Measurements from ENCODE around the gene FXYD6. TPM values are rescaled to one million over a fixed set of nuclear protein-coding genes. Genes with fewer than 3 reads are reported as not detected.

The FXYD6 gene
- total and polyA plus RNA-seq, 8 donors, result 12.7 to 187 (median 40.6) TPM

DNA sequence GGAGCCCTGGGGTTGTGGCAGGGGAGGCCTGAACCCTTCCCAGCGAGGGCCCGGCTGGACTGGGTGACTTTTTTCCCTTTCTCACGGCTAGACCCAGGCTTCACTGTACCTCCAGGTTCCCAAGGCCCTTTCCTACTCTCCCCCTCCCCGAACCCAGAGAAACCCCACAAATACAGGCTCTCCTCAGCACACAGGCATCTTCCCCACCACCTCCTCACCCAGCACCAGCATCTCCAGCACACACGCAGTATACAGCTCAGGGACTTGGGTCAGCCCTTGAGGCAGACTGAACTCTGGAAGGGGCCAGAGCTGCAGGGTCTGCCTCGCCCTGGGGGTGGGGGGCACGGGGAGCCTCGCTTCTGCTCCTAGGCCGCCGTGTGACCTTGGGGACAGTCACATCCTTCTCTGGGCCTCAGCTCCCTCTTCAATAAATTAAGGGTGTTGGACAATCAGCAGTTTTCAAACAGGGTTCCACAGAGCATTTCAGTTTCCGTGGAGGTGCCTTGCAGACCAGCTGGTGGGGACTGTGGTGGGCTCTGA, 48.2 kb upstream of the FXYD6 start:
- no peak for DNase-seq

DNA sequence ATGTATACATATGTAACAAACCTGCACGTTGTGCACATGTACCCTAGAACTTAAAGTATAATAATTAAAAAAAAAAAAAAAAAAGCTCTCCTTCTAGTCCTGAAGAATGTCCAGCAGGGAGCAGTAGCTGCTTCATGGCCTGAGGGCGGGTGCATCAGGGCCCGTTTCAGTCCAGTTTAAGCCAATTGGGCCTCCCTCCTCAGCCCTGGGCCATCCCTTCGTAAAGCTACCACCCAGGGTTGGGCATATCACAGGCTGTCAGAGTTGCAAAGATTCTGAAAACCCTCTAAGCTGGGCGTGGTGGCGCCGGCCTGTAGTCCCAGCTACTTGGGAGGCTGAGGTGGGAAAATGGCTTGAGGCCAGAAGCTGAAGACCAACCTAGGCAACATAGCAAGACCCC, 47.3 kb upstream of the FXYD6 start:
- Histone ChIP-seq H3K4me3 (no peak overlapping the region), H3K9me3 (no peaks in the 10 kb centered on the region), H3K27ac (no peak overlapping the region), H3K27me3 (peaks cover 0 to 8% (median 0%) of the 10 kb centered on the region in 3 donors), H3K36me3 (no peaks in the 10 kb centered on the region), H3K4me1 (peaks cover 0 to 2% (median 0%) of the 10 kb centered on the region in 4 donors)
- intact Hi-C loops (cut with DNase I; ENCODE audit: low total_unique reads), result no loop called here
- 81 to 96% (median 86%) methylated on average over 6 to 7 of the region's 7 CpGs for WGBS, 5 donors
- no peak for DNase-seq
- TF ChIP-seq, protein P1, sequence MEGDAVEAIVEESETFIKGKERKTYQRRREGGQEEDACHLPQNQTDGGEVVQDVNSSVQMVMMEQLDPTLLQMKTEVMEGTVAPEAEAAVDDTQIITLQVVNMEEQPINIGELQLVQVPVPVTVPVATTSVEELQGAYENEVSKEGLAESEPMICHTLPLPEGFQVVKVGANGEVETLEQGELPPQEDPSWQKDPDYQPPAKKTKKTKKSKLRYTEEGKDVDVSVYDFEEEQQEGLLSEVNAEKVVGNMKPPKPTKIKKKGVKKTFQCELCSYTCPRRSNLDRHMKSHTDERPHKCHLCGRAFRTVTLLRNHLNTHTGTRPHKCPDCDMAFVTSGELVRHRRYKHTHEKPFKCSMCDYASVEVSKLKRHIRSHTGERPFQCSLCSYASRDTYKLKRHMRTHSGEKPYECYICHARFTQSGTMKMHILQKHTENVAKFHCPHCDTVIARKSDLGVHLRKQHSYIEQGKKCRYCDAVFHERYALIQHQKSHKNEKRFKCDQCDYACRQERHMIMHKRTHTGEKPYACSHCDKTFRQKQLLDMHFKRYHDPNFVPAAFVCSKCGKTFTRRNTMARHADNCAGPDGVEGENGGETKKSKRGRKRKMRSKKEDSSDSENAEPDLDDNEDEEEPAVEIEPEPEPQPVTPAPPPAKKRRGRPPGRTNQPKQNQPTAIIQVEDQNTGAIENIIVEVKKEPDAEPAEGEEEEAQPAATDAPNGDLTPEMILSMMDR (IDR thresholded peaks at IDR 0.05), result no peak
- TF ChIP-seq POLR2A (IDR thresholded peaks at IDR 0.05) (no peak), POLR2AphosphoS5 (IDR thresholded peaks at IDR 0.05) (no peak), EP300 (IDR thresholded peaks at IDR 0.05) (no peak)

More for the DNA sequence above, 48.2 kb upstream of the FXYD6 start:
- 72 to 85% (median 84%) methylated on average over 10 to 11 of the region's 11 CpGs for WGBS, 5 donors
- no peak for TF ChIP-seq POLR2AphosphoS5 (IDR thresholded peaks at IDR 0.05)
- TF ChIP-seq EP300 (IDR thresholded peaks at IDR 0.05), result no peak
- TF ChIP-seq, protein P1 (IDR thresholded peaks at IDR 0.05), result no peak
- no peak for TF ChIP-seq POLR2A (IDR thresholded peaks at IDR 0.05)
- H3K9me3 ChIP-seq, result no peaks in the 10 kb centered on the region
- no peak overlapping the region for H3K4me3 ChIP-seq
- peaks cover 0 to 11% (median 0%) of the 10 kb centered on the region in 4 donors for H3K4me1 ChIP-seq
- H3K27me3 ChIP-seq, result peaks cover 0 to 9% (median 4%) of the 10 kb centered on the region in 3 donors
- H3K36me3 ChIP-seq, result no peaks in the 10 kb centered on the region
- intact Hi-C loops (cut with DNase I; ENCODE audit: low total_unique reads), result no loop called here
- H3K27ac ChIP-seq, result no peak overlapping the region

DNA sequence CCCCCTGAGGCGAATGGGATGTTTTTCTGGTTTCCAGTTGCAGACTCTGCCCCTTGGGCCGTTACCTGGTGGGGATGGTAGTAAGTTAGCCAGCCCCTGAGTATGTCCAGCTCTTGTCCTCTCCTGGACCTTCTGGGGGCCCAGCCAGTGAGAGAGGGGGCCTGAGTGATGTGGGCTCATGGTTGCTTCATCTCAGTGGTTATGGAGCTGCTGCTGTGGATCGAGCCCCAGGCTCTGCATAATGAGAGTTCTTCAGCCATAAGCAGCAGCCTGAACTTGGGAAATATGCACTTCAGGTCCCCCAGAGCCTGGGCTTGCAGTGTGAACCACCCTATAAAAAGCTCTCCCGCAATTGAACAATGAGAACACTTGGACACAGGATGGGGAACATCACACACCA, 46.8 kb upstream of the FXYD6 start:
- H3K27ac ChIP-seq, result no peak overlapping the region
- H3K9me3 ChIP-seq, result no peaks in the 10 kb centered on the region
- H3K4me1 ChIP-seq, result no peaks in the 10 kb centered on the region
- no peak overlapping the region for H3K4me3 ChIP-seq
- WGBS, 5 donors, result 87 to 97% (median 92%) methylated on average over 4 of the region's 4 CpGs
- peaks cover 0 to 6% (median 0%) of the 10 kb centered on the region in 3 donors for H3K27me3 ChIP-seq
- DNase-seq, result no peak
- intact Hi-C loops (cut with DNase I; ENCODE audit: low total_unique reads), result no loop called here
- no peaks in the 10 kb centered on the region for H3K36me3 ChIP-seq
- no peak for TF ChIP-seq EP300 (IDR thresholded peaks at IDR 0.05)
- no peak for TF ChIP-seq POLR2AphosphoS5 (IDR thresholded peaks at IDR 0.05)

DNA sequence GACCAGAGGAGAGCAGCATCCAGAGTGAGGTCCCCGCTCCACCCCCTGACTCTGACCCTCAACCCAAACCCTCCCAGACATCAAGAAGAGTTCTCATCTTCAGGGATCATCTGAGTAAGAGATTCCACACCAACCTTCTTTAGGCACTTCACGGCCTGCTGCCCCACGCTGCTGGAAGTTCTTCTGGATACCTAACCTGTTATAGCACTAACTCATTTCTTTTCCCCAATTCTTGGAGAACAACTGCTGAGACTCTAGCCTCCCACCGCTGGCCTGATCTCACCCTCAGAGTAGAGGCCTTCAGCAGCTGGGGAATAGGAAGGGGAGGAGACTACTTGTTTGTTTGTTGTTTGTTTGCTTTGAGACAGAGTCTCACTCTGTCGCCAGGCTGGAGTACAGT, 45.4 kb upstream of the FXYD6 start:
- Histone ChIP-seq H3K9me3 (no peaks in the 10 kb centered on the region), H3K4me3 (no peak overlapping the region), H3K36me3 (no peaks in the 10 kb centered on the region), H3K27me3 (peaks cover 0 to 6% (median 0%) of the 10 kb centered on the region in 3 donors), H3K4me1 (no peaks in the 10 kb centered on the region), H3K27ac (no peak overlapping the region)
- 88 to 93% (median 91%) methylated on average over 5 of the region's 5 CpGs for WGBS, 5 donors
- intact Hi-C loops (cut with DNase I; ENCODE audit: low total_unique reads), result no loop called here
- DNase-seq, result no peak
- TF ChIP-seq EP300 (IDR thresholded peaks at IDR 0.05) (no peak), POLR2AphosphoS5 (IDR thresholded peaks at IDR 0.05) (no peak), POLR2A (IDR thresholded peaks at IDR 0.05) (no peak)
- TF ChIP-seq, protein P1 (IDR thresholded peaks at IDR 0.05), result no peak

DNA sequence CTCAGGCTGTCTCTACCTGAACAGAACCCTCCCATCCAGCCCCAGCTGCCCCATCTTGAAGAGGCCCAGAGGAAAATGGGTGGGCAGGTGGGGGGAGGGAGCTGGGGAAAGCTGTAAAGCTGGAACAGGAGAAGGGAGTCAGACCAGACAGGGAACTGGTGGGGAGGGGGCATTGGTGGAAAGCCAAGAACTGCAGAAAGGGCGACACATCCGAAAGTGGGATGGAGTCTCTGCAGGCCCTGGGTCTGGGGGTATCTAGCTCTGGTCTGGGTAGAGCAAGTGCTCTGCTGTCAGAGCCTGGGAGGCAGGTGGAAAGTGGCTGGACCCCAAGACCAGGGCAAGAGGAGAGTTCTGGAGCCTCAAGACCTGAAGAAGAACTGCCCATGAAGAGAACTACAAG, 45.0 kb upstream of the FXYD6 start:
- Histone ChIP-seq H3K4me1 (no peaks in the 10 kb centered on the region), H3K27ac (no peak overlapping the region), H3K4me3 (no peak overlapping the region), H3K27me3 (peaks cover 0 to 6% (median 0%) of the 10 kb centered on the region in 3 donors), H3K36me3 (no peaks in the 10 kb centered on the region), H3K9me3 (no peaks in the 10 kb centered on the region)
- intact Hi-C loops (cut with DNase I; ENCODE audit: low total_unique reads), result no loop called here
- TF ChIP-seq EP300 (IDR thresholded peaks at IDR 0.05), result no peak
- no peak for TF ChIP-seq POLR2A (IDR thresholded peaks at IDR 0.05)
- TF ChIP-seq, protein P1 (IDR thresholded peaks at IDR 0.05), result no peak
- TF ChIP-seq POLR2AphosphoS5 (IDR thresholded peaks at IDR 0.05), result no peak
- no peak for DNase-seq
- WGBS, 5 donors, result 95 to 100% (median 97%) methylated on average over 2 of the region's 2 CpGs

Data from stomach (tissue), 9 donors.